ENCODE results near the gene GRAMD1A. TPM values are rescaled to one million over a fixed set of nuclear protein-coding genes. Genes with fewer than 3 reads are reported as not detected.

GRAMD1A gene
- total RNA-seq, 3 donors from 2014 or later (not counting 1 experiment from before 2014, with no cell fraction given): 57.6 to 80.3 (median 66.6) TPM

GRCh38 chr19:35044317-35045117 lies 44.4 kb downstream of the GRAMD1A start:
- Mint-ChIP-seq H3K36me3 (no peaks in the 10 kb centered on the region), H3K27ac (peak overlapping the region in 1 of 2 donors; percentile 53), H3K4me3 (peak overlapping the region; percentile 49), H3K4me1 (peaks cover 15 to 29% of the 10 kb centered on the region in 2 donors), H3K9me3 (no peaks in the 10 kb centered on the region), H3K27me3 (ENCODE audit: low read depth in 2 of 2) (peaks cover 15 to 29% of the 10 kb centered on the region in 2 donors)
- Histone ChIP-seq H3K4me3 (ENCODE audit: low read length) (no peak overlapping the region), H3K27me3 (ENCODE audit: control insufficient read depth, insufficient read depth, low read length) (no peaks in the 10 kb centered on the region), H3K36me3 (ENCODE audit: control insufficient read depth, insufficient read depth, low read length) (no peaks in the 10 kb centered on the region), H3K27ac (ENCODE audit: low read length) (no peak overlapping the region), H3K9me3 (ENCODE audit: control insufficient read depth, insufficient read depth, low read length) (no peaks in the 10 kb centered on the region), H3K4me1 (ENCODE audit: control insufficient read depth, insufficient read depth, low read length) (peaks cover 31% of the 10 kb centered on the region)
- 64% methylated on average over 9 of the region's 9 CpGs for WGBS (ENCODE audit: insufficient coverage)
- intact Hi-C loops (cut with micrococcal nuclease): loop anchor here (1.0 kb wide), 1 partner anchor 71 kb away; no protein-coding TSS in a partner anchor
- ATAC-seq (peak in 2 of 3 donors; percentile 40 to 41), DNase-seq (peak; percentile 54 to 77)
- TF ChIP-seq CTCF (IDR thresholded peaks at IDR 0.05): peak; percentile 98

- Histone ChIP-seq H3K4me1 (ENCODE audit: control insufficient read depth, insufficient read depth, low read length) (peaks cover 18% of the 10 kb centered on the region), H3K9me3 (ENCODE audit: control insufficient read depth, insufficient read depth, low read length) (no peaks in the 10 kb centered on the region), H3K36me3 (ENCODE audit: control insufficient read depth, insufficient read depth, low read length) (no peaks in the 10 kb centered on the region), H3K4me3 (ENCODE audit: low read length) (no peak overlapping the region), H3K27ac (ENCODE audit: low read length) (no peak overlapping the region), H3K27me3 (ENCODE audit: control insufficient read depth, insufficient read depth, low read length) (no peaks in the 10 kb centered on the region)
- 25% methylated on average over 10 of the region's 10 CpGs for WGBS (ENCODE audit: insufficient coverage)
- Mint-ChIP-seq H3K36me3 (no peaks in the 10 kb centered on the region), H3K4me3 (no peak overlapping the region), H3K9me3 (no peaks in the 10 kb centered on the region), H3K4me1 (peaks cover 7 to 20% of the 10 kb centered on the region in 2 donors), H3K27ac (no peak overlapping the region), H3K27me3 (ENCODE audit: low read depth in 2 of 2) (peaks cover 15 to 21% of the 10 kb centered on the region in 2 donors)
- TF ChIP-seq CTCF (IDR thresholded peaks at IDR 0.05): no peak
- DNase-seq (peak in 1 of 2 donors; percentile 69), ATAC-seq (peak; percentile 46 to 70 (median 60))
- intact Hi-C loops (cut with micrococcal nuclease): no loop called here
Measured at GRCh38 chr19:35045667-35046300, 45.7 kb downstream of the GRAMD1A start.

- H3K27ac Mint-ChIP-seq: no peak overlapping the region
- Histone ChIP-seq H3K27me3 (ENCODE audit: control insufficient read depth, insufficient read depth, low read length) (no peaks in the 10 kb centered on the region), H3K36me3 (ENCODE audit: control insufficient read depth, insufficient read depth, low read length) (no peaks in the 10 kb centered on the region), H3K4me3 (ENCODE audit: low read length) (no peak overlapping the region), H3K27ac (ENCODE audit: low read length) (no peak overlapping the region), H3K4me1 (ENCODE audit: control insufficient read depth, insufficient read depth, low read length) (peaks cover 11% of the 10 kb centered on the region), H3K9me3 (ENCODE audit: control insufficient read depth, insufficient read depth, low read length) (no peaks in the 10 kb centered on the region)
- H3K4me3 Mint-ChIP-seq: no peak overlapping the region
- ATAC-seq: no peak
- WGBS (ENCODE audit: insufficient coverage): 93% methylated on average over 4 of the region's 5 CpGs
- H3K4me1 Mint-ChIP-seq: peaks cover 5 to 17% of the 10 kb centered on the region in 2 donors
- no peaks in the 10 kb centered on the region for H3K36me3 Mint-ChIP-seq
- no peaks in the 10 kb centered on the region for H3K9me3 Mint-ChIP-seq
- DNase-seq: no peak
- intact Hi-C loops (cut with micrococcal nuclease): no loop called here
- no peak for TF ChIP-seq CTCF (IDR thresholded peaks at IDR 0.05)
- H3K27me3 Mint-ChIP-seq (ENCODE audit: low read depth in 2 of 2): peaks cover 15 to 21% of the 10 kb centered on the region in 2 donors
Measured at GRCh38 chr19:35046461-35046860, 46.3 kb downstream of the GRAMD1A start.
